GM18498 (cell line): ENCODE results near the gene DHX16.

Experiments used
- ATAC-seq: cut with Tn5 transposase; IDR thresholded peaks from one replicate; pipeline ENCODE4 v1.9.1; 2021; ENCODE audit warnings: mild to moderate bottlenecking, moderate library complexity; ENCODE audit not compliant: unreplicated experiment

The DHX16 gene

GRCh38 chr6:30641048-30641447 lies 31.8 kb downstream of the DHX16 start:
- ATAC-seq = no peak

- ATAC-seq = no peak
Measured at GRCh38 chr6:30640481-30640880, 32.3 kb downstream of the DHX16 start.

- no peak for ATAC-seq
Measured at GRCh38 chr6:30635834-30636233, 37.0 kb downstream of the DHX16 start.

- peak; percentile 84 for ATAC-seq
Measured at GRCh38 chr6:30626484-30627366, 46.1 kb downstream of the DHX16 start, which contains the start of gene ATAT1. Gene ATAT1 (plus strand): TSS chr6:30626874.

GRCh38 chr6:30625511-30625910 lies 47.3 kb downstream of the DHX16 start:
- no peak for ATAC-seq

- no peak for ATAC-seq
Measured at GRCh38 chr6:30619561-30619960, 53.2 kb downstream of the DHX16 start.

GRCh38 chr6:30618270-30618797 lies 54.5 kb downstream of the DHX16 start:
- no peak for ATAC-seq

- ATAC-seq = peak; percentile 77
Measured at GRCh38 chr6:30617565-30618269, 55.1 kb downstream of the DHX16 start, which contains the start of gene MRPS18B. Gene MRPS18B (plus strand): TSS chr6:30617840. CDS start chr6:30617866, 26 bp downstream.

GRCh38 chr6:30616811-30617564 lies 55.8 kb downstream of the DHX16 start, which contains the start of gene PPP1R10:
Gene PPP1R10 (minus strand): TSS chr6:30617243. CDS start chr6:30609944, 7,299 bp downstream.
- peak; percentile 82 for ATAC-seq

GRCh38 chr6:30615958-30616810 lies 56.6 kb downstream of the DHX16 start:
- no peak for ATAC-seq

GRCh38 chr6:30615219-30615957 lies 57.4 kb downstream of the DHX16 start:
- no peak for ATAC-seq

- peak; percentile 45 for ATAC-seq
Measured at GRCh38 chr6:30614843-30615218, 58.0 kb downstream of the DHX16 start.

GRCh38 chr6:30614044-30614842 lies 58.6 kb downstream of the DHX16 start:
- no peak for ATAC-seq

GRCh38 chr6:30613251-30614043 lies 59.4 kb downstream of the DHX16 start:
- ATAC-seq = no peak

GRCh38 chr6:30612687-30613248 lies 60.0 kb downstream of the DHX16 start:
- ATAC-seq = no peak

- ATAC-seq = no peak
Measured at GRCh38 chr6:30612213-30612612, 60.6 kb downstream of the DHX16 start.

- no peak for ATAC-seq
Measured at GRCh38 chr6:30611856-30612194, 61.0 kb downstream of the DHX16 start.
